NCI-H2227 (cell line): ENCODE measurements around the gene NHERF1.

Experiments used
- DNase-seq: peaks from one replicate; lab custom pipeline; 2025; ENCODE audit not compliant: unreplicated experiment; lab: John Stamatoyannopoulos, UW

The NHERF1 gene

DNA sequence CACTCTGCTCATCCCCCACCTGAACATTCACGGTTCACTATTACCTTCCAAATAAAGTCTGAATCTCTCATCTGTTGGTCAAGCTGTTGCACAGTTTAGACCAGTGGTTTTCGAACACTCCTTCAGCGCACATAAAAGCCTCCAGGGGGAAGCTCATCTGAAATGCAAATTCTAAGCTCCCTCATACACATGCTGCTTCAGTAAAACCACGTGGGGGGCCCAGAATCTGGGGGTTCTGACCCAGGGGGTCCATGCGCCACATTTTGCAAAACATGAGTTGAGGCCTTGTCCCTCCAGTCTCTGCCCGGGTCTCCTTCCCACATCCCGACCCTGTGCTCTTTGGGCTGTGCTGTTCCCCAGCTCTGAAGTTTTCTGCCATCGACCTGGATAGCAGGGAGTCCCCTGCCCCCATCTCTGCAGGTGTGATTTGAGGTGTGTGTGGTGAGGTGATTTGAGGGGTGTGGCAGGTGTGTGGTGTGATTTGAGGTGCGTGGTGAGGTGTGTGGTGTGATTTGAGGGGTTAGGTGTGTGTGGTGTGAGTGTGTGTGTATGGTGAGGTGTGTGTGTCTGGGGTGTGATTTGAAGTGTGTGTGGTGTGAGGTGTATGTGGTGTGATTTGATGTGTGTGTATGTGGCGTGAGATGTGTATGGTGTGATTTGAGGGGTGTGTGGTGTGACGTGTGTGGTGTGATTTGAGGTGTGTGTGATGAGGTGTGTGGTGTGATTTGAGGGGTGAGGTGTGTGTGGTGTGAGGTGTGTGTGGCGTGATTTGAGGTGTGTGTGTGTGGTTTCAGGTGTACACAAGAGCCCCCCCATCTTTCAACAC, 16.2 kb upstream of the NHERF1 start:
- no peak for DNase-seq

DNA sequence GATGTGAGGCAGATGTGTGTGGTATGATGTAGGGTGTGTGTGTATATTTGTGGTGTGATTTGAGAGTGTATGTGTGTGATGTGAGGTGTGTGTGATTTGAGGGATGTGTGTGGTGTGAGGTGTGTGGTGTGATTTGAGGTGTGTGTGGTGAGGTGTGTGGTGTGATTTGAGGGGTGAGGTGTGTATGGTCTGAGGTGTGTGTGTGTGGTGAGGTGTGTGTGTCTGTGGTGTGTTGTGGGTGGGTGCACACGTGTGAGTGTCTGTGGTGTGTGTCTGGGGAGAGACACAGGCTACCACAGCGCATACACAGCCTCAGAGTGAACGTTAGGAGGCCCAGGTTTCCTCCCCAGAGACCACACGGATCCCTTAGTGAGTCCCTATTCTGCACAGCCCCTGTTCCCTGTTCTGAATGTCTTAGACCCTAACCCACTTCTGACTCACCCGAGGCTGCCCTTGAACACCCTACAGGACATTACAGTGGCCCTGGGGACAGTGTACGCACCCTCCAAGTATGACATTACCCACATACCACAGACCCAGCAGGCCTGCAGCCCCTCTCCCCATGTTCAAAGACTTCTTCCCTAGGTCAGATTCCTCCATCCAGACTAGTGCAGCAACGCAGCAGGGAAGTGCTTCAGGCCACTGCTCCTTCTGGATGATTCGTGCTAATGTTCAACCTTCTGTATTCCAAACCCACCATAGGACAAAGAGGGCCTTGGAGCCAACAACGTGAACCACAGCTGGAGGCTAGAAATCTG, 14.9 kb upstream of the NHERF1 start:
- no peak for DNase-seq

DNA sequence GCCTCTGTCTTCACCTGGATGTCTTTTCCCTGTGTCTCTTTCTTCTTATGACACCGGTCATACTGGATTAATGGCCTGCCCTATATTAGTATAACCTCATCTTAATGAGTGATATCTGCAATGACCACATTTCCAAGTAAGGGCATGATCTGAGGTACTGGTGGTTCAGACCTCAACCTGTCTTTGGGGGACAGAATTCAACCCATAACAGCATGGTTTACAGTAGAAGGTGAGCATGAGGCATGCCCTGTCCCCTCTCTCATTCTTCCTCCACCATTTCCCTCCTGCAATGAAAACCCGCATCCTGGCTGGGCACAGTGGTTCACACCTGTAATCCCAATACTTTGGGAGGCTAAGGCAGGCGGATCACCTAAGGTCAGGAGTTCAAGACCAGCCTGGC, 14.2 kb upstream of the NHERF1 start:
- DNase-seq, result no peak

DNA sequence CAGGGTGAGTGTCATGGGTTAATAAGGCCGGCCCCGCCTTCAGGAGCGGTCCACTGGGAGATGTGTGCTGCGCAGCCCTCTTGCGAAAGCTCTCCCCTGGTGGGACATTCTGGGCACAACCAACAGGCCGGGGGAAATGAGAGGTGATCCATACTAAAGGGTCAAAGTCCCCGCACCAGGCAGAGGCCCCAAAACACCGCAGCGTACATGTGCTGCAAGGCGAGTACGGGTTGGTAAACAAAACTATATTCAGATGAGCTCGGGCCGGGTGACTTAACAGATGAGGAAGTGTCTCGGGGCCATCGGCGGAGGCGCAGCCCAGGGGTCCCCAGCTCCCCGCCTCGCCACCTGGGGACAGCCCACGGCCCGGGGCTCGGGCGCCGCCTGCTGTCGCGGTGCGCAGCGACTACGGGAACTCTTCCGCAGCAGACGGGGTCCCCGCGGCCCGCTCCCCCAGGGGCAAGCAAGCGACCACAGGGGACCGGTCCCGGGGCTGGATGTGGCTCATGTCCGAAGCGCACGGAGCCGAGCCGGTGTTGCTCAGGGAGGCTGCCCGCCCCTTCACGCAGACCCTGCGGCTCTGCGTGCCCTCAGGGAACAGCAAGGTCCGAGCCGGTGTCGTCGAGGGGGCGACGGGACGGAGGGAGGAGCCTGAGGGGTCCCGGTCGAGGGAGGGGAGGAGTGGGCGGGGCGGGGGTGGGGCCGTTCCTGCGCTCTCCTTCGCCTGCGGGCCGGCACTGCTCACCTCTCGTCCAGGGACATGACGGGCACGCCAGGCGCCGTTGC, 11.7 kb upstream of the NHERF1 start, which contains the start of gene RAB37:
Gene RAB37, plus strand, starts transcription at position 744 of the 786 bp plus-strand sequence. Its CDS starts 17 bp downstream, at position 761.
- peak; percentile 62 for DNase-seq

DNA sequence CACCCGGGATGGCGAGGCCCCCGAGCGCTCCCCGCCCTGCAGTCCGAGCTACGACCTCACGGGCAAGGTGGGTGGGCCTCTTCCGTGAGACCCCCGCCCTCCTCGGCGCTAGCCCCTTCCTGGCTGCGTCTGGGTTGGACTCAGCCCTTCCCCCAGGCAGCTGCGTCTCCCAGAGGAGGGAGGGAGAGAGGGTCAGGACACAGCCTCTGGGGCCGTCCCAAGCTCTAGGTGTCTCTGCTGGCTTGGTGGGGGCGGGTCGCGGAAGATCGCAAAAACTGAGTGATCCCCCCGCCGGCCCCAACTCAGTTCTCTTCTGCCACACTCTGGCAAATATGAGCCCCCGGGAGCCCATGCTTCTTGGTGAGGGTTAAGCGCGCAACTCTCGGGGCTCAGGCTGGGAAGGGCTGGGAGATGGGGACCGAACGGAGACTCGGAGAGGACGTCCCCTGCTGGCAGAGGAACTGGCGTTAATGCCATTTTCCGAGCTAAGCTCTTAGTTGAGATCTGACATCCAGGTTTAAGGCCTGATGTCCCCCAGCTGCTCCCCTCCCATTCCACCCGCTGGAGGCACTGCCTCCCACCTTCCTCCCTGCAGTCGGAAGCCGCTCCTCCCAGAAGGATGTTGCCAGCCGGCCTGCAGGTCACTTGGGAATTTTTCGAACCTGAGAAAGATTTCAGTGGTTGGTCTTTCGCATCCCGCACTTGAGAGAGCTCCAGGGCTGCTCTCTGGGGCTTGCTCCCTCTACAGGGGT, 11.0 kb upstream of the NHERF1 start:
- peak; percentile 58 for DNase-seq

DNA sequence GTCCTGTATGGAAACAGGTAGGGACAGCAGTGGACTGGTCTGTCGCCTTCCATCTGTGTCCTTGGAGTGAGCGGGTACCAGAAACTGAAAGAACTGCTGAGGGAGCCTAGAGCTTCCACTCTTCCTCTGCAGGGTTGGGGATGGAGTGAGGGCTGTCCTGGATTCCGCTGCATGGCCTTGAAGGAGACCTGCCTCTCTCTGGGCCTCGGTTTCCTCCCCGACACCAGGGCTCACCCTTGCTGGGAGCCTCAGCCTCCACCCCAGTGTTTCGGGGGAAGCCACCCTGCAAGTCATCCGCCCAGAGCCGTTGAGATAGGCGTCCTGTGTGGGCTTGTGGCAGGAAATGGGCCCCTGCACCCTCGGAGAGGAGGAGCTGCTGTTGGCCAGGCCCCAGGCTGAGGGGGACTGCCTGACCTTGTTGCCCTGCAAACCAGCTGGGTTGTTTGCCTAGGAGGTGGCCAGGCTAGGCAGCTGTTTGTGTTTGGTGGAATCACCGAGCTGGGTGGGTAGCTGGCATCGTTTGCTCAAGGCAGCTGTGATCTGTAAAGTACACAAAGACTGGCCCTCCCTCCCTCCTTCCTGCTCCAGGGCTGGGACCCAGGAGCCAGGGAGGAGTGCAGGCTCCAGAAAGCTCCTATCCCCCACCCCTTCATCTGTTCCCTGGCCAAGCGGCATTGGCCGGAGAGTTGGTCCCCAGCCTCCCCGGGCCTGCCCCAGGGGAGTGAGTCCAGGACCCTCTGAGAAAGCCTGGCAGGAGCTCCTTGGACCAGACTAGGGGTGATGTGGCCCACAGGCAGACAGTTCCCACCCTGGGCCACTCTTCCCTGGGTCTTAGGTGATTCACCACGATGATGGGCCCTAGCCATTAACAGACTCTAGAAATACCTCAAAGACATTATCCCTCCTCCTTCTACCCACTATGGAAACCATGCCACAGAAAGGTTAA, 10.1 kb upstream of the NHERF1 start:
- no peak for DNase-seq

DNA sequence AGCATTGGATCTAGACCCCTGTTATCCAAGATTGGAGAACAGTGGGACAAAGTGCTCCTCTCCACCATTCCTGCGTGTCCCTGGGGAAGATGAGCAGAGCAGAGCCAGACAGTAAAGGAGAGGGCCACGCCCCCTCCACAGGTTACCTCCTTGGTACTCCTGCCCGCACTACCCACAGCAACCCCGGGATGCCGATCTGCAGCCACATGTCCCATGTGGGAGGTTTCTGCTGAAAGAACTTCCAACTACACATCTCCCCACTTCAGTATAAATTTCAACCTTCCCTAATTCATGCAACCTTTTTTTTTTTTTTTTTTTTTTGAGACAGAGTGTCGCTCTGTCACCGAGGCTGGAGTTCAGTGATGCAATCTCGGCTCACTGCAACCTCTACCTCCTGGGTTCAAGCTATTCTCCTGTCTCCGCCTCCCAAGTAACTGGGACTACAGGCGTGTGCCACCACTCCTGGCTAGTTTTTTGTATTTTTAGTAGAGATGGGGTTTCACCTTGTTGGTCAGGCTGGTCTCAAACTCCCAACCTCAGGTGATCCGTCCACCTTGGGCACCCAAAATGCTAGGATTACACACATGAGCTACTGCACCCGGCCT, 9.1 kb upstream of the NHERF1 start:
- DNase-seq, result no peak

DNA sequence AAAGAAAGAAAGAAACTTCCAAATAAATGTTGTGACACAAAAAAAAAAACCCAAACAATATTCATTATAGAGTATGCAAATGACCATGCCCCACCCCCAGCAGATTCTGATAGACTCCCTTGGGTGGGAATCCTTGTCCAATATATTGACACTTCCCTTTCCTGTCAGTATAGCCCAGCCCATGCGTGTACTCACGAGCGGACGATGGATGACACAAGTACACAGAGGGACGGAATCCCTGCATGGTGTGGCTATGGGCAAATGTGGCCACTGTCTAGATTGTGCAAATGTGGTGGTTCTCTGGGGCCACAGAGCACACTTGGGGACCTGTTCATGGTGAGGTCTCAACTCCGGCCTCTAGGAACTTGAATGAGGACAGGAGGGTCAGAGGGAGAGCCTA, 8.3 kb upstream of the NHERF1 start:
- no peak for DNase-seq

DNA sequence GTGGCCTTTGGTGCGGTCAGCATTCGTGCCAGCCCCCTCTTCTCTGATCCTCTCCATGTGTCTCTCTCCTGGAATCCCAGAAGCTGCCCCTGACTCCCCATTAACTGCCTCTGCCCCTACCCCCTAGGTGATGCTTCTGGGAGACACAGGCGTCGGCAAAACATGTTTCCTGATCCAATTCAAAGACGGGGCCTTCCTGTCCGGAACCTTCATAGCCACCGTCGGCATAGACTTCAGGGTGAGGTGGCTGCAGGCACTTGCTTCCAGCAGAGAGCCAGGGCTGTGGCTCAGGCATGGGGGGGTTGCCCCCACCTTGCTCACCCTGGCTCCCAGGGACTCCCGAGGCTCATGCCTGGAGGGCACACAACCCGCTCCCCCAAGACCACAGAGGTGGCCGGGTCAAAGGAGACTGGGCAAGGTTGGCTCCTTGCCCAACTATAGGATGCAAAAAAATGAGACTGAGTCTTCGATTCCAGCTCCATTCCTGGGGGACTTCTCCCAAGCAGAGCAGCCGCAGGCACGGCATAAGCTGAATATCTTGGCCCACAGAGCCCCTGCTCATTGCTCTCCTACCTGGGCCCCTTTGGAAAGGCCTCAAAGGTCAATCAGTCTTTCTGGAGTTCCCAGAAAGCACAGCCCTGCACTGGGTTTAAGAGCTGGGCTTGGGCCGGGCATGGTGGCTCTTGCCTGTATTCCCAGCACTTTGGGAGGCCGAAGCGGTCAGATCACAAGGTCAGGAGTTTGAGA, 7.6 kb upstream of the NHERF1 start:
- DNase-seq, result no peak

DNA sequence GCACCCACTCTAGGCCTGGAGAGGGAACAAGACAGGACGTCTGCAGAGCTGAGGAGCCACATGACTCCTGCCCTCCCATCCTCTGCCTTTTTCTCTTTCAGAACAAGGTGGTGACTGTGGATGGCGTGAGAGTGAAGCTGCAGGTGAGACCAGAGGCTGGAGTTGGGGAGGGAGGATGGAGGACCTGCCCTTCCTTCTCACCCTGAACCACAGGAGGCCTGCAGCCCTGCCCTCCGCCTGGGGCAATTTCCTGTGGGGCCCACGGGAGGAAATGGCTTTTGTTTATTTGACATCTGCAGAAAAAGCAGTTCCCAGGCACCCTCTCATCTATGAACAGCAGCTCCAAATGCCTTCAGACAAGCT, 6.3 kb upstream of the NHERF1 start:
- DNase-seq, result no peak

DNA sequence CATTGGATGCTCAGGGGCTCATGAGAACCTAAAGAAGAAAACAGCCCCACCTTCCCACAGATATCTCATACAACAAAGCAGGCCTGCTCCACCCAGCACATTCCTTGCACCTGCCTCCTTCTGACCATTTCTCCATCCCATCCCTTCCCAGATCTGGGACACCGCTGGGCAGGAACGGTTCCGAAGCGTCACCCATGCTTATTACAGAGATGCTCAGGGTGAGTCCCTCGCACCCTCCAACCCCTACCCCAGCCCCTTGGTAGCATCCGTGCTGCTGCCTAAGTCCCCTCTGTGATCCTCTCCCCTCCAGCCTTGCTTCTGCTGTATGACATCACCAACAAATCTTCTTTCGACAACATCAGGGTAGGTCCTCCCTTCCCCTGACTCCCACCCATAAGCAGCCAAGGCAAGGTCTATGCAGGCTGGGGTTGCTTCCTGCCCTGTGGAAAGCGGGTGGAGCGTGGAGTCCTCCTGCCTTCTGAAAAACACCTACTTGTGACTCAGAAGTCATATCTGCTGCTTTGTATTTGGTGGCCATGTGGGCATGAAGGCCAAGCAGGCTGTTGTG, 5.4 kb upstream of the NHERF1 start:
- no peak for DNase-seq

DNA sequence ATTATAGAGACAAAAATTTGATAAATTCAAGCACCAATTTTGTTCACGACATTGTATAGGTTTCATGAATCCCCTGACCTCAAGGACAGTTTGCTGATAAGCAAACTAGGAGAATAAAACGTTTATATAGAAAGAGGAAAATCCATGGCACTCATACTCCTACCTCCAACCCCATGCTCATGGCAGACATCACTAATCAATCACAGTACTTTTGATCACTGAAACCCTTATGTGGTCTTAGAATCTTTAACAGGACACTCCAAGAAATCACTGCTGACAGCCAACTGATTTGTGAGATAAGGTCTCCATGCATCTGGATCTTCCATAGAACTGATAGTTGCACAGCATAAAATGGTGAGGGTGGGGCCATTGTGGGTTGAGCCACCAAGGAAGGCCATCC, 4.7 kb upstream of the NHERF1 start:
- DNase-seq, result no peak

DNA sequence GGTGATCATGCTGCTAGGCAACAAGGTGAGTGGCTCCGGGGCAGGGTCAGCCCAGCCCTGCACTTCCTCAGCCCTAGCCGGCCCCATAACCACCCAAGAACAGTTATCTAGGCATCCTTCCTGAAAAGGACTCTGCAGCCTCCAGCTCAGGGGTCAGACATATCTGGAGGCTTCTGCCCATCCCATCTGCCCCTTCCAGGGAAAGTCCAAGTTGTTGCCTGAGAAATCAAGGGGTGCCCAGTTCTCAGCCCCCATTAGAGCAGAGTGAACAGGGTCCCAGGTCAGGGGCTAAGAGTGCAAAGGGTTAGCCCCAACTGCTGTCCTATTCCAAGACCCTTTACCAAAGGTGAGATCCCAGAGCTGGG, 4.1 kb upstream of the NHERF1 start:
- DNase-seq, result no peak

DNA sequence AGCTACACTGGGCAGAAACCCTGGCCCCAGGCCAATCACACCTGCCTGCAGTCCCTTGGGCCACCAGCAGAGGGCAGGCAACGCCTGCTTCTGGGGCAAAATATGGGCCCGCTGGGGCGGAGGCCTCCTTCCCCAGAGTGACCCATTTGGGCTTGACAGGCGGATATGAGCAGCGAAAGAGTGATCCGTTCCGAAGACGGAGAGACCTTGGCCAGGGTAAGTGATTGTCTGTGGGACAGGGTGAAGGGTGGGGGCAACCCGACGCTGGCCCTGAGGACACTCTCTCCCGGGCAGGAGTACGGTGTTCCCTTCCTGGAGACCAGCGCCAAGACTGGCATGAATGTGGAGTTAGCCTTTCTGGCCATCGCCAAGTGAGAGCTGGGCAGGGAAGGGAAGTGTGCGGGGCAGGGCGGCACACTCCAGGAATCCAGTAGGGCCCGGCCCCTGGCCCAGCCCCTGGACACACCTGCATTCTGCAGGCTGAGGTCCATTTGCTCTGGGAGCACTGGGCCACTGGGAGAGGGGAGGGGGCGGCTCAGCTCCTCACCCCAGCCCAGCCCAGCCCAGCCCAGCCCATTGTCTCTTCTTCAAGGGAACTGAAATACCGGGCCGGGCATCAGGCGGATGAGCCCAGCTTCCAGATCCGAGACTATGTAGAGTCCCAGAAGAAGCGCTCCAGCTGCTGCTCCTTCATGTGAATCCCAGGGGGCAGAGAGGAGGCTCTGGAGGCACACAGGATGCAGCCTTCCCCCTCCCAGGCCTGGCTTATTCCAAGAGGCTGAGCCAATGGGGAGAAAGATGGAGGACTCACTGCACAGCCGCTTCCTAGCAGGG, 3.5 kb upstream of the NHERF1 start:
- peak; percentile 68 for DNase-seq

DNA sequence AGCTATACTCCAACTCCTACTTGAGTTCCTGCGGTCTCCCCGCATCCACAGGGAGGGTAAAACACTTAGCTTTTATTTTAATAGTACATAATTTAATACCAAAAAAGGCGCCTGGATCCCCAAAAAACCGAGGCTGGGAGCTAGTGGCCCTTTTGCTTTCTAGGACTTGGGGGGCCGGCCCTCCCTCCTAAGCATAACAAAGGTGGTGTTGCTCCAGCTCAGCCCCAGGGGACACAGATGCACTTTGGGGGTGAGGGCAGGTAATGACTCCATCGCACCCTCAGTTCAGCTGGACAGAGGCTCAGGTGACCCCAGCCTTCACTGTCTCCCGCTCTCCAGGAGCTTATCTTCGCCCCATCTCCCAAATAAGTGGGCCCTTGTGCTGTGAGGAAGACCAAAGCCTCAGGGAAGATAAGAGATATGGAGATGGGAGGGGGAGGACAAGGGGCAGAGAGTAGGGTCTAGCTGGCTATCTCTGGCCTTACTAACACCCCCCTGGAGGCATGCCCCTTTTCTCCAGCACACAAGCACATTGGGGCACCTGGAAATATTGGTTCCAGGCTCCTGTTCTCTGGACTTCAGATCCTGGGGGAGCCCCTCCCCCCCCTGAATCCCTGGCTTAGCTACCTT, 2.8 kb upstream of the NHERF1 start:
- no peak for DNase-seq

DNA sequence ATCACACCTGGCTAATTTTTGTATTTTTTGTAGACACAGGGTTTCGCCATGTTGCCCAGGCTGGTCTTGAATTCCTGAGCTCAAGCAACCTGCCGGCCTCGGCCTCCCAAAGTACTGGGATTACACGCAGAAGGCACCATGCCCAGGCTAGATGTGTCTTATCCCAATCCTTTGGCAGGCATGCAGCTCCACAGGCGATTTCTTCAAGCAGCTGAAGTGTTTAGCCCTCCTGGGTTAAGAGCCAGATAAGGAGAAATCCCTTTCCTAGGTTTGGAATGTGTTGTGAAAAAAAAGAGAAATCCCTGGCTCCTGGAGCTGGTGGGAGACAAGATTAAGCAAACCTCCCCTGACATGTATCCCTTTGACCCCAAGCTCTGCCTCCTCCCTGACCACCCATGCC, 2.1 kb upstream of the NHERF1 start:
- no peak for DNase-seq

DNA sequence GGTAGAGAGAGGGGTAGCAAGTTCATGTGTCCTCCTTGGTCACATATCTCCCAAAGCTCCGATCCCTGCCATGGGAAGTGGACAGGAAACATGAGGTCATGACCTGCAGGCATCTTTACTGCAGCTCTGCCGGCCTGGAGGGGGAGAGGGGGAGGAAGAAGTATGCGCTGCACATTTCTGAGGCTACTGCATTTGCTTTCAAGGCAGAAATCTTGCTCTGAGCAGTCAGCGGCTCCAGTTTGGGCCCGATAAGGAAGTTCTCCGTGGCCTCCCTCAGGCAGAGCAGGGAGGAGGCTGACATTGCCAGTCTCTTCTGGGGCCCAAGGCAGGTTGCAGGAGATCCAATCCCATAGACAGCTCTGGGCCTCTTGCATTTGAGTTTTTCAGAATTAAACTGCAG, 1.5 kb upstream of the NHERF1 start:
- no peak for DNase-seq
